Right ventricle myocardium superior (tissue), 1 donor: ENCODE data around the gene HDAC9. TPM values are rescaled to one million over a fixed set of nuclear protein-coding genes. Genes with fewer than 3 reads are reported as not detected.

ENCODE experiments used
- ATAC-seq: fragments of 200-7000 bp; cut with Tn5 transposase; one replicate; pipeline ENCODE4 v1.9.1; 2020; ENCODE audit warnings: mild to moderate bottlenecking; ENCODE audit not compliant: poor library complexity
- DNase-seq: peaks from one replicate; pipeline ENCODE4 v3.0.0-alpha.2; 2020
- intact Hi-C: fragments of 100-400 bp; cut with DNase I; formaldehyde crosslinking; loops from one replicate; pipeline ENCODE4 v1.11.2; 2022
- total RNA-seq: library from RNA; stranded (reverse); fragmentation: NEBNext Ultra II Directional; extraction: Animal tissue kit (Norgen Biotek cat#: 25700); gene quantifications from one replicate; pipeline ENCODE4 v1.2.1, GENCODE V29; 2021
- donor health status: DM: no; HTN: yes; CAD: no; lungs with severe emphysema.

The HDAC9 gene
- total RNA-seq, 1 donor from 2014 or later, result 22.8 TPM

GRCh38 chr7:18573410-18574234, 78.1 kb downstream of the HDAC9 start:
- intact Hi-C loops, result loop anchor here (5.0 kb wide), 1 partner anchor 211 kb away; no protein-coding TSS in a partner anchor
- DNase-seq (peak; percentile 47), ATAC-seq (peak; percentile 81)

GRCh38 chr7:18574235-18574540, 78.6 kb downstream of the HDAC9 start:
- intact Hi-C loops, result loop anchor here (5.0 kb wide), 1 partner anchor 212 kb away; no protein-coding TSS in a partner anchor
- DNase-seq (no peak), ATAC-seq (no peak)

GRCh38 chr7:18574676-18575075, 79.1 kb downstream of the HDAC9 start:
- no peak for DNase-seq
- intact Hi-C loops, result loop anchor here (5.0 kb wide), 1 partner anchor 212 kb away; no protein-coding TSS in a partner anchor
- no peak for ATAC-seq

GRCh38 chr7:18575622-18576572, 80.3 kb downstream of the HDAC9 start:
- no peak for DNase-seq
- intact Hi-C loops, result no loop called here
- ATAC-seq, result no peak

GRCh38 chr7:18577096-18577771, 81.7 kb downstream of the HDAC9 start:
- intact Hi-C loops, result no loop called here
- ATAC-seq, result no peak

GRCh38 chr7:18579698-18580097, 84.1 kb downstream of the HDAC9 start:
- intact Hi-C loops, result no loop called here

More at GRCh38 chr7:18577096-18577771, 81.7 kb downstream of the HDAC9 start:
- DNase-seq, result no peak

GRCh38 chr7:18580950-18581349, 85.4 kb downstream of the HDAC9 start:
- intact Hi-C loops, result no loop called here
- no peak for ATAC-seq
- no peak for DNase-seq

More at GRCh38 chr7:18579698-18580097, 84.1 kb downstream of the HDAC9 start:
- ATAC-seq (no peak), DNase-seq (no peak)

GRCh38 chr7:18583305-18583704, 87.8 kb downstream of the HDAC9 start:
- ATAC-seq, result peak; percentile 62
- intact Hi-C loops, result no loop called here
- DNase-seq, result no peak

GRCh38 chr7:18590241-18590640, 94.7 kb downstream of the HDAC9 start:
- intact Hi-C loops, result loop anchor here (10.0 kb wide), 1 partner anchor 75 kb away; no protein-coding TSS in a partner anchor
- no peak for ATAC-seq
- no peak for DNase-seq

- intact Hi-C loops, result loop anchor here (10.0 kb wide), 1 partner anchor 74 kb away; no protein-coding TSS in a partner anchor
- DNase-seq, result no peak
- peak; percentile 58 for ATAC-seq
Observed at GRCh38 chr7:18590744-18591340, 95.3 kb downstream of the HDAC9 start.

- ATAC-seq, result no peak
- DNase-seq, result no peak
- intact Hi-C loops, result loop anchor here (10.0 kb wide), 1 partner anchor 71 kb away; no protein-coding TSS in a partner anchor
Observed at GRCh38 chr7:18593602-18594279, 98.2 kb downstream of the HDAC9 start.

- ATAC-seq, result no peak
- intact Hi-C loops, result loop anchor here (10.0 kb wide), 1 partner anchor 67 kb away; no protein-coding TSS in a partner anchor
- no peak for DNase-seq
Observed at GRCh38 chr7:18597754-18598153, 102.2 kb downstream of the HDAC9 start.

GRCh38 chr7:18607025-18607424, 111.5 kb downstream of the HDAC9 start:
- DNase-seq (no peak), ATAC-seq (no peak)
- intact Hi-C loops, result no loop called here

GRCh38 chr7:18610331-18610948, 114.9 kb downstream of the HDAC9 start:
- intact Hi-C loops, result no loop called here
- ATAC-seq (no peak), DNase-seq (no peak)

GRCh38 chr7:18614841-18615240, 119.3 kb downstream of the HDAC9 start:
- DNase-seq (no peak), ATAC-seq (no peak)
- intact Hi-C loops, result no loop called here

GRCh38 chr7:18619311-18619710, 123.8 kb downstream of the HDAC9 start:
- ATAC-seq (no peak), DNase-seq (no peak)
- intact Hi-C loops, result no loop called here

- DNase-seq (no peak), ATAC-seq (no peak)
- intact Hi-C loops, result no loop called here
Observed at GRCh38 chr7:18623389-18623788, 127.8 kb downstream of the HDAC9 start.
